Activated naive CD4-positive, alpha-beta T cell treated with Interleukin-2 at 50 U/mL for 16 hours (primary cell): ENCODE measurements around the gene SLC12A2.

Experiments used
- DNase-seq: peaks from one replicate; pipeline ENCODE4 v3.0.0-alpha.2; 2020

Gene SLC12A2

GRCh38 chr5:128097781-128098180 lies 14.2 kb downstream of the SLC12A2 start:
- DNase-seq, result no peak

DNA sequence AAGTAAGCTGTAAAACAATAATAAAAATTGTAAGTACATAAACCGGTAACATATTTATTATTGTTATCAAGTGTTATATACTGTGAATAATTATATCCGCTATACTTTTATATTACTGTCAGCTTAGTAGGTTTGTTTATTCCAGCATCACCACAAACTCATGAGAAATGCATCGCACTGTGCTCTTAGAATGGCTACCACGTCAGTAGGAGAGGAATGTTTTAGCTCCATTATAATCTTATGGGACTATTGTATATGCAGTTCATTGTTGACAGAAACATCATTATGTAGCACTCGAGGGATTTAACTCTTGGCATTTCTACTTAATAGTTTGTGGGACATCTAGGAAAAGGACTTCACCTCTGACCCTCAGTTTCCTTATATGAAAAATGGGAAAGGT lies 16.4 kb downstream of the SLC12A2 start:
- DNase-seq, result no peak

GRCh38 chr5:128100860-128101557 lies 17.4 kb downstream of the SLC12A2 start:
- no peak for DNase-seq

GRCh38 chr5:128101676-128102075 lies 18.1 kb downstream of the SLC12A2 start:
- no peak for DNase-seq

DNA sequence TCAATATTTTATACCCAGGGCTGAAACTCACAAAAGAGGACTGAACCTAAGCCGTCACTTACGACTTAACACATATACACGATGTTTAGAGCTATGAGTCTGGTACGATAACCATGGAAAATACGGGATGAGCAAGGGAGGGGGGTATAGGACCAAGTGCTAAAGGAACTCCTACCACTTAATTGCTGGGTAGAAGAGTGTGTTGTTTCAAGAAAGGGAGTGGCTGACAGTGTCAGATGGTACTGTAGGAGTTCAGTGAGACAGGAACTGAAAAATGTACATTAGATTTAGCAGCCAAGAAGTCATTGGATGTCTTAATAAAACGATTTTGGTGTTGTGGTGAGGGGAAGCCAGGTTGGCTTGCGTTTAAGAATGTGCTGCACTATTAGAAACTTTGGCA lies 21.6 kb downstream of the SLC12A2 start:
- DNase-seq, result no peak

- DNase-seq, result no peak
Observed at GRCh38 chr5:128109138-128109537, 25.6 kb downstream of the SLC12A2 start.

DNA sequence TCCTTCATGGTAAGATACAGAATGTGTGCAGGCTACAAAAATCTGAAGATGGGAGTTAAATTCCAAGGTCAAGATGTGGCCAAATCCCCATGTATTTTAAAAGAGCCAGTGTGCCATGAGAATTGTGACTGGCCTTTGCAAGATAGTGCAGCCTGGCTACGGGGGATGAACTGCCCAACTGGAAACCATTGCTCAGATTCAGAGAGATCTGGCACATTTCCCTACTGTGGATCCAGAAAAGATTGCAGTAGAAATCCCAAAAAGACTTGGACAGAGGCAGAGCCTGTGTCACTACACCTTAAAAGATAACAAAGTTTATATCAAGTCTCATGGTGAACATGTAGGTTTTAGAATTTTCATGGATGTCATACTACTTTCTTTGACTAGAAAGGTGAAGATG lies 26.2 kb downstream of the SLC12A2 start:
- no peak for DNase-seq

- DNase-seq, result no peak
Observed at GRCh38 chr5:128111818-128112448, 28.4 kb downstream of the SLC12A2 start.

DNA sequence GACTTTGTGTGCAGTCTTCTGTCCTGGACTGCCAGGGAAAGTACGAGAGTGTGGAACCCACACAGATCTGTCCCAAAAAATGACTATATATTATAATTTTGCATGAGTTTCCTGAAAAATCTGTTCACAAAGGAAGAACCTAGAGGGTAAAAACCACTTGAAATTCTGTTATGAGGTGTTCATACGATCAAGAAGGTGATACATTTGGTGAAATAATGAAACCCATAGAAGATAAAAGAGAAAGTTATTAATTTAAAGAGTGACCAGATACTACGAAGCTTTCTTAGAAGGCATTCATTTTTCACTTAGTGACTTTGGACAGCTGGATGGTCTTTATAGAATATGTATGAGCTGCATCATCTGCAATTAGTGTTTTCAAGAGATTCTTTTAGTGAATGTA lies 32.9 kb downstream of the SLC12A2 start:
- DNase-seq, result no peak

DNA sequence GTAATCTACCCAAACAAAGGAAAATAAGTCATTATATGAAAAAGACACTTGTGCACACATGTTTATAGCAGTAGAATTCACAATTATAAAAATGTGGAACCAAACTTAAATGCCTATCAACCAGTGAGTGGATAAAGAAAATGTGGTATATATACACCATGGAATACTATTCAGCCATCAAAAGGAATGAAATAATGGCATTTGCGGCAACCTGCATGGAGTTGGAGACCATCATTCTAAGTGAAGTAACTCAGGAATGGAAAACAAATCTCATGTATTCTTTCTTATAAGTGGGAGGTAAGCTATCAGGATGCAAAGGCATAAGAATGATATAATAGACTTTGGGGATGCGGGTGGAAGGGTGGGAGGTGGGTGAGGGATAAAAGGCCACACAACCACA lies 34.6 kb downstream of the SLC12A2 start:
- no peak for DNase-seq

GRCh38 chr5:128121651-128122050 lies 38.1 kb downstream of the SLC12A2 start:
- DNase-seq, result no peak

GRCh38 chr5:128123936-128124335 lies 40.4 kb downstream of the SLC12A2 start:
- DNase-seq, result no peak

DNA sequence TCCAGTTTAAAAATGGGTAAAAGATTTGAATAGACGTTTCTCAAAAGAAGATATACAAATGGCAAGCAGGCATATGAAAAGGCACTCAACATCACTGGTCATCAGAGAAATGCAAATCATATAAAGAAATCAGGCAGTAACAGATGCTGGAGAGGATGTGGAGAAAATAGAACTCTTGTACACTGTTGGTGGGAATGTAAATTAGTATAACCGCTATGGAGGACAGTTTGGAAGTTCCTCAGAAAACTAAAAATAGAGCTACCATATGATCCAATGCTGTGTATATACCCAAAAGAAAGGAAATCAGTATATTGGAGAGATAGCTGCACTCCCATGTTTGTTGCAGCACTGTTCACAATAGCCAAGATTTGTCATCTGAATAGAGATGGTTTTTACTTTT lies 42.7 kb downstream of the SLC12A2 start:
- no peak for DNase-seq

- no peak for DNase-seq
Observed at GRCh38 chr5:128132499-128132898, 48.9 kb downstream of the SLC12A2 start.

DNA sequence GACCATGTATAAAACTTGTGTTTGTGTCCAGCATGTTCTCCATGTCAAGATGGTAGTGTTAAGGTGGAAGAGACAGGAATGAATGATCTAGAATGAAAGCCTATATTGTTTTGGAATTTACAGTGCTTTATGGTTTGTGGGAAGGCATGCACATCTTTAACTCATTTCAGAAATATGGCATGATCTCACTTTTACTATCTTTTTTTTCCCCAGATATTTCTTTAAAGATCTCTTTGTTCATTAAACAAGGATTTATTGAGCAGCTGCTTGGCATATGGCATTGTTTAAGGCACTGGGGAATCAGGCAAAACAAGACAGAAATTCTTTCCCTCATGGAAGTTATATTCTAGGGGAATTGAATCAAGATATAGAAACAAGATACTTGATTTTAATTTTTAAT lies 51.7 kb downstream of the SLC12A2 start:
- DNase-seq, result no peak

DNA sequence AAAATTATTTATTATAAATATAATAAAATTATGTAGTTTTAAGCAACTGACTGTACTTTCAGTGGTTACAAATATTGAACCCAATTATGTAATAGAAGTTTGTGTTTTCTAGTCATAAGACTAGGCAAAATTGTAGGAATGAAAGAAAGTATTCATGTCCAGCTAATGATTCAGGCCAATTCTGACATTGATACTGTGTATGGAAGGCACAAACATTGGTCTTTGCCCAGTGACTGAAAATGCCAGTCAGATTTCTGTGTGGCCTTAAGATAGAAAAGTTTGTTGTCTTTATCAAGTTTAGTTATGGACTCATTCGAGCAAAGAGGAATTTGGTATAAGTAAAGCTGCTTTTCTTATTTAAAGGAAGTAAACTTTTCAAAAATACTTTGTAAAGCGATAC lies 60.3 kb downstream of the SLC12A2 start:
- no peak for DNase-seq

GRCh38 chr5:128144491-128144890 lies 60.9 kb downstream of the SLC12A2 start:
- DNase-seq, result no peak

DNA sequence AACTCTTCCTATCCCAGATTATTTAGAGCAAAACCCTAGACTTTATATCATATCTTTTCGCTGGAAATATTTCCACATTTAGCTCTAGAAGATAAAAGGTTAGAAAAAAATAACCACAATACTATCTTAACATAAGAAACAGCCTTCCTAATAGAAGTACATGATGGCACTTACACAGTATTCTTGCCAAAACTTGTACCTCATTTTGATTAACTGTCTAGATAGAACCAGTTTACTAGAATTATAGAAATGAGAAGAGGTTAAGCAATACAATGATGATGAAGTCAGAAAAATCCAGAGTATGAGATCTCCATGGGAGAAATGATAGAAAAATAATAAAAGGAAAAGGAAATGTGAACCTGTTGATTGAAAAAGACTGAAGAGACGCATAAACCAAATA lies 63.1 kb downstream of the SLC12A2 start:
- DNase-seq, result no peak

DNA sequence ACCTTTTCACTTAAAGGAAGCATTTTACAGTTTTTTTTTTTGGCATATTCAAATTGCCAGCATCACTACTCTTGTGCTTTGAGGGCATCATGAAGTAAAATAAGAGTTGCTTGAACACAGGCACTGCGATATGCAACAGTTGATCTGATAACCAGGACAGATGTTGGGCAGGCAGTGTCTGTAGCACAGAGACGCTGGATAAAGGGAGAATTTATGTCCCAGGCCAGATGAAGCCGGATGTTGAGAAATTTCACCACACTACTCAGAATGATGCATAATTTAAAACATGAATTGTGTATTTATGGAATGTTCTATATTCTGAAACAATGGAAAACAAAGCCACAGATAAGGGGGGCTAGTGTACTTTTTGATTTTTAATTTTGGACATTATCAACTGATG lies 71.4 kb downstream of the SLC12A2 start:
- DNase-seq, result no peak

DNA sequence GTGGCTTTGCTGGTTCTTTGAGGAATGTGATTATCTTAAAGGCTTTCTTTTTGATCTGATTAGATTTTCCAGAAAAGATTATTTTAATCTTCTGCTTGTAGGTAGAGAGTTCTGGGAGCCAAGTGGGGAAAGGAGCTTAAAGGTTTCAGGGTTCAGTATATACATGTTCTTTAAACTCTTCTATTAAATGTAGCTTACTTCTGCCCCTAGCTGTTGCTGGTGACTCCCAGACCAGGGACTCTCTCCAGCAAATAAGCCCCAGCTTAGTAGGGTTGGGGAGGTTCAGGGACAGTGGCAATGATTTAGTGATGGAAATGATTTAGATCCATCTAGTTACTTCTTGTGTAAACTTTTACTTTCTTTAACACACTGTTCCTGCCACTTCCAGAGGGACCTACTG lies 72.2 kb downstream of the SLC12A2 start:
- DNase-seq, result no peak

DNA sequence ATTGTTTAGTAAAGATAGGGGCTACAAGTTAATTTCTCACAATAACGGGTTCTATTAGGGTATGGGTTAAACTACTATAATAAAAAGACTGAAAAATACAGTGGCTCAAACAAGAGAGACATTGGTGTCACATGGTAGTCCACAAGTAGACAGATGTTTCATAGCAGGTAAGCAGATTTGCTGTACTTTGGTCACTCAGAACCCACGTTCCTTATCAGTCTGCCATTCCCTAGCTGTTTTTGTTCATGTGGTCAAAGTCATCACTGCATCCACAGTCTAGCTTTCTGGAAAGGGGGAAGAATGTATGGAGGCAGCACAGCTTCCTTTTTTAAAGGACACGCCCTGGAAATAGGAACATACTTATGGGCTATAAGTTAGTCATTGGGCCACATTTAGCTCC lies 73.0 kb downstream of the SLC12A2 start:
- DNase-seq, result no peak

DNA sequence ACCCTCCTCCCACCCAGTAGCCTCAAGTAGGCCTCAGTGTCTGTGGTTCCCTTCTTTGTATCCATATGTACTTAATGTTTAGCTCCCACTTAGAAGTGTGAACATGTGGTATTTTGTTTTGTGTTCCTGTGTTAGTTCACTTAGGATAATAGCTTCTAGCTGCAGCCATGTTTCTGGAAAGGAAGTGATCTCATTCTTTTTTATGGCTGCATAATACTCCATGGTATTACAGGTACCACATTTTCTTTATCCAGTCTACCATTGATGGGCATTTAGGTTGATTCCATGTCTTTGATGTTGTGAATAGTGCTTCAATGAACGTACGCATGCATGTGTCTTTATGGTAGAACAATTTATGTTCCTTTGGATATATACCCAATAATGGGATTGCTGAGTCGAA lies 74.8 kb downstream of the SLC12A2 start:
- no peak for DNase-seq

DNA sequence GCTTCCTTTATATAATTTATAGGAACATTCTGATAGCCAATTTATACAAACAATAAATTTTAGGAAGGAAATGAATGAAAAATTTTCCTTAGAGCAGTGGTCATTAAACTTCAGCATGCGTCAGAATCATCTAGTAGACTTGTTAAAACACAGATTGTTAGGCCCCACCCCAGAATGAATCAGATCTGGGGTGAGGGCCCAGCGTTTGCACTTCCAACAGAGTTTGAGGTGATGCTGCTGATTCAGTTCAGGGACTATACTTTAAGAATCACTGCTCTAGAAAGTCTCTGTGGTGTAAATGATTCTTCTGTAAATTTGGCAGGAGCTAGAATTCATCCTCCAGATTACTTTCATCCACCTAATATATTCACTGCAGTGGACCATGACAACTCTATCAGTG lies 80.4 kb downstream of the SLC12A2 start:
- DNase-seq, result no peak

- DNase-seq, result no peak
Observed at GRCh38 chr5:128169401-128170017, 85.9 kb downstream of the SLC12A2 start.

DNA sequence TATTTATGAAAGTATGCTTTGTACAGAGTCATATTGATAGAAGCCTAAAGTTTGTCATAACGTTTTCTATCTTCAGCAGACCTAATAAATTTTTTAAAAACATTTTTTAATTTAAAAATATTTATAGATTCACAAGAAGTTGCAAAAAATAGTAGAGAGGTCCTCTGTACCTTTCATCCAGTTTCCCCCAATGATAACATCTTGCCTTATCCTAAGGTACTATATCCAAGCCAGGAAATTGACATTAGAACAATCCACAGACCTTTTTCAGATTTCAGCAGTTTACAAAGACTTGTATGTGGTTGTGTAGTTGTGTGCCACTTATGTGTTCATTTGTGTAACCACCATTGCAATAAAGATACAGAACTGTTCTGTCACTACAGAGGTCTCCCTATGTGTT lies 88.5 kb downstream of the SLC12A2 start:
- no peak for DNase-seq
